Calu3 (cell line): ENCODE measurements around the gene PMM2. TPM values are rescaled to one million over a fixed set of nuclear protein-coding genes. Genes with fewer than 3 reads are reported as not detected.

Experiments
- BruUV-seq: library from RNA; stranded (reverse); fragments of 400-500 nt; replicated peaks from 2 replicates; lab custom pipeline; 2021; lab: Mats Ljungman, UMichigan
- CTCF ChIA-PET: fragments of 300-600 bp; sonication (Branson Sonifier 250); formaldehyde crosslinking; loops from one replicate; lab custom pipeline; 2022; ENCODE audit warnings: antibody characterized with exemption; lab: Charles Lee
- DNase-seq: peaks from one replicate; pipeline ENCODE4 v3.0.0; 2022
- H3K27ac Mint-ChIP-seq: one replicate; pipeline ENCODE4 v1.8.0; 2022; ENCODE audit warnings: mixed read lengths; ENCODE audit not compliant: unreplicated experiment
- H3K27me3 Mint-ChIP-seq: one replicate; pipeline ENCODE4 v1.8.0; 2022; ENCODE audit warnings: mixed read lengths; ENCODE audit not compliant: unreplicated experiment
- H3K36me3 Mint-ChIP-seq: one replicate; pipeline ENCODE4 v1.8.0; 2022; ENCODE audit warnings: mild to moderate bottlenecking, moderate library complexity, mixed read lengths; ENCODE audit not compliant: insufficient read depth, unreplicated experiment
- H3K4me1 Mint-ChIP-seq: one replicate; pipeline ENCODE4 v1.8.0; 2022; ENCODE audit warnings: mild to moderate bottlenecking, low read depth, mixed read lengths; ENCODE audit not compliant: unreplicated experiment
- H3K4me3 Mint-ChIP-seq: one replicate; pipeline ENCODE4 v1.8.0; 2022; ENCODE audit warnings: mild to moderate bottlenecking, low read depth, moderate library complexity, mixed read lengths; ENCODE audit not compliant: unreplicated experiment
- H3K9me3 Mint-ChIP-seq: one replicate; pipeline ENCODE4 v1.8.0; 2022; ENCODE audit warnings: low read depth, mixed read lengths; ENCODE audit not compliant: unreplicated experiment
- intact Hi-C: fragments of 100-400 bp; cut with micrococcal nuclease; formaldehyde crosslinking; loops from one replicate; pipeline ENCODE4 v1.10.0; 2022; ENCODE audit not compliant: unreplicated experiment
- total RNA-seq: library from RNA; stranded (reverse); gene quantifications from 2 replicates; pipeline ENCODE4 v1.2.3, GENCODE V29; 2022
- TF ChIP-seq, protein P1 (sequence below): fragments of 200-600 bp; IDR thresholded peaks from one replicate; pipeline ENCODE4 v1.8.0; 2022; ENCODE audit warnings: antibody characterized with exemption; ENCODE audit not compliant: unreplicated experiment

PMM2 gene
- total RNA-seq, 1 experiment from 2014 or later: 88.3 TPM

DNA sequence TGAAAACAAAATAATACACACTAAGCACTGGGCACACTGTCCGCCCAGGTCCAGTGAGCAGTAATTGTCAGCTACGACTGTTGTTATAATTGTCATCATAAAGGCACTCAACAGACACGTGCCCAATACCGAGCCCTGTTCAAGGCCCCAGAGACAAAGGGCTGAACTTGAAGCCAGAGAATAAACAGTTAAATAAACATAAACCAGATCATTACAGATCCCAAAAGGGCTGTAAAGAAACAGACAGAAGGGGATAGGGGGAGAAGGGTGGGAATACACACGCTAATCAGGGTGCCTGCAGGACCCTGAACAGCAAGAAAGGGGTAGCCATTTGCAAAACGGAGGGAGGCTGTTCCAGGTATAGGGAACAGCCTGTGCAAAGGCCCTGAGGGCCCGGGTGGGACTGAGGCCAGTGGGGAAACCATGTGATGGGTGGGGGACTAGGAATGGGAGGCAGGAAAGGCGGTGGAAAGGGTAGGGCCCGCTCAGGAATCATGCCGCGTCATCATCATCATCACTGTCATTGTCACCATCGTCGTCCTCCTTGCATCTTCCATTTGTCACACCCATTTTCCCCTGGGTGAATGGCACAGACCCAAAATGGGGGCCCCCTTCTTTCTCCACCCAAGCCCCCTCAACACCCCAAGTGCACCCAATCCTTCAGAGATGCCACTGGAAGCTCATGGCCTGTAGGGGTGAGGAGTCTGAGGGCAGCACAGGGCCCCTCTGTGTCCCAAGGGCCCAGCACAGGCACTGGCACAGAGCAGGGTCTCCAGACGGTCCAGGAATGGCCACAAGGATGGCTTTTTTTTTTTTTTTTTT is 64.9 kb downstream of the PMM2 start:
- no peak for DNase-seq
- no TSS peak for BruUV-seq
- no peaks in the 10 kb centered on the region for H3K27me3 Mint-ChIP-seq
- intact Hi-C loops: no loop called here
- peak overlapping the region; percentile 31 for H3K4me3 Mint-ChIP-seq
- peak overlapping the region; percentile 92 for H3K27ac Mint-ChIP-seq
- H3K36me3 Mint-ChIP-seq: peaks cover 97% of the 10 kb centered on the region
- peaks cover 78% of the 10 kb centered on the region for H3K4me1 Mint-ChIP-seq
- H3K9me3 Mint-ChIP-seq: no peaks in the 10 kb centered on the region
- TF ChIP-seq, protein P1, sequence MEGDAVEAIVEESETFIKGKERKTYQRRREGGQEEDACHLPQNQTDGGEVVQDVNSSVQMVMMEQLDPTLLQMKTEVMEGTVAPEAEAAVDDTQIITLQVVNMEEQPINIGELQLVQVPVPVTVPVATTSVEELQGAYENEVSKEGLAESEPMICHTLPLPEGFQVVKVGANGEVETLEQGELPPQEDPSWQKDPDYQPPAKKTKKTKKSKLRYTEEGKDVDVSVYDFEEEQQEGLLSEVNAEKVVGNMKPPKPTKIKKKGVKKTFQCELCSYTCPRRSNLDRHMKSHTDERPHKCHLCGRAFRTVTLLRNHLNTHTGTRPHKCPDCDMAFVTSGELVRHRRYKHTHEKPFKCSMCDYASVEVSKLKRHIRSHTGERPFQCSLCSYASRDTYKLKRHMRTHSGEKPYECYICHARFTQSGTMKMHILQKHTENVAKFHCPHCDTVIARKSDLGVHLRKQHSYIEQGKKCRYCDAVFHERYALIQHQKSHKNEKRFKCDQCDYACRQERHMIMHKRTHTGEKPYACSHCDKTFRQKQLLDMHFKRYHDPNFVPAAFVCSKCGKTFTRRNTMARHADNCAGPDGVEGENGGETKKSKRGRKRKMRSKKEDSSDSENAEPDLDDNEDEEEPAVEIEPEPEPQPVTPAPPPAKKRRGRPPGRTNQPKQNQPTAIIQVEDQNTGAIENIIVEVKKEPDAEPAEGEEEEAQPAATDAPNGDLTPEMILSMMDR: no peak
- CTCF ChIA-PET: interaction anchor here (1.7 to 2.4 kb wide), 2 partner anchors 18 to 23 kb away, joined by 7 to 15 read pairs; no protein-coding TSS in a partner anchor

DNA sequence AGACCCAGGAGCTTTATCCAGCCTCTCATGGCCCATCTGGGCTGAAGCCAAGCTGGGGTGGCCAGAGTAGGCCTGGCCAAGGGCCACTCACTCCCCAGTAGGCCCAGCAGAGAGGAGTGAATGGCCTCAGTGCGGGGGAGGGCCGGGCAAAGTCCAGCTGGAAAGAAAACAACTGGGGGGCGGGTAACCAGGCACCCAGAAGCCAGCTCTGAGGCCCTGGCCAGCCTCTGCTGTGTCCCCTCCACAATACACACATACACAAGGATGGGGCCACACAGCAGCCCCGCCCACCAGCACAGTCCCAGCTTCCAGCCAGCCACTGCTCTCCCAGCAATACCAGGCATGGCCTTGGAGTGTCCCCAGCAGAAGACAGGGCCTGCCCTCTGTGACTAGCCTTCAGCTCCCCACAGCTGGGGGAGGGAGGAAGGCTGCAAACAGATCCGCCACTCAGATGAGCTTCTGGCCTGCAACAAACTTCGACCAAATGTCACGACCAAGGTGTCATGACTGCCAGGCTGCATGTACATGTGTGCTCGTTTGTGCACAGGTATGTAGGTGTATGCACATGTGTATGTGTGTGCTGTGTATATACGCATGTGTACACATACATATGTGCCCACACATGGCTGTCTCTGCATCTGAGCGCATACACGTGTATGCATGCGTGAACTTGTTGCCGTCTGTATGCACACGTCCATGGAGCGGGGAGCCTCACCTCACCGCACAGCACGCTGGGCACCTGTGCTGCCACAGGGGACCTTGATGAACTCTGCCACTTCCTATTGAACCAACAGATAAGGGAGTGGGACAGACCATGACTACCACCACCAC is 66.2 kb downstream of the PMM2 start:
- H3K4me3 Mint-ChIP-seq: peak overlapping the region; percentile 31
- TF ChIP-seq, protein P1: peak; percentile 30
- peaks cover 85% of the 10 kb centered on the region for H3K4me1 Mint-ChIP-seq
- peaks cover 97% of the 10 kb centered on the region for H3K36me3 Mint-ChIP-seq
- peak overlapping the region; percentile 92 for H3K27ac Mint-ChIP-seq
- H3K27me3 Mint-ChIP-seq: no peaks in the 10 kb centered on the region
- H3K9me3 Mint-ChIP-seq: no peaks in the 10 kb centered on the region
- no TSS peak for BruUV-seq
- CTCF ChIA-PET: interaction anchor here (0.6 to 2.4 kb wide), 3 partner anchors 16 to 294 kb away, joined by 3 to 15 read pairs (median 7); no protein-coding TSS in a partner anchor
- peak; percentile 84 for DNase-seq
- intact Hi-C loops: no loop called here

GRCh38 chr16:8864480-8865110 is 67.0 kb downstream of the PMM2 start:
- peaks cover 90% of the 10 kb centered on the region for H3K4me1 Mint-ChIP-seq
- H3K9me3 Mint-ChIP-seq: no peaks in the 10 kb centered on the region
- H3K36me3 Mint-ChIP-seq: peaks cover 97% of the 10 kb centered on the region
- BruUV-seq: no TSS peak
- no peak for DNase-seq
- no peaks in the 10 kb centered on the region for H3K27me3 Mint-ChIP-seq
- peak overlapping the region; percentile 92 for H3K27ac Mint-ChIP-seq
- TF ChIP-seq, protein P1: no peak
- CTCF ChIA-PET: interaction anchor here (0.9 to 2.4 kb wide), 3 partner anchors 14 to 21 kb away, joined by 3 to 15 read pairs (median 7); no protein-coding TSS in a partner anchor
- intact Hi-C loops: no loop called here
- peak overlapping the region; percentile 31 for H3K4me3 Mint-ChIP-seq
